Panc1 (cell line): Measurements from ENCODE around the gene NKX6-2.

ENCODE experiments used
- POLR2AphosphoS5 ChIP-seq: IDR thresholded peaks from 2 replicates; pipeline ENCODE4 v1.6.1; 2012; ENCODE audit warnings: mild to moderate bottlenecking, low read depth, low read length, moderate library complexity
- TF ChIP-seq, protein P1 (sequence below): fragments of 450-650 bp; IDR thresholded peaks from 2 replicates; pipeline ENCODE4 v1.5.1; 2017; ENCODE audit warnings: mild to moderate bottlenecking
- TF ChIP-seq, protein P2 (sequence below), 2 experiments: IDR thresholded peaks; 2 replicates each; pipeline ENCODE4 v1.6.1; 2011 to 2012; ENCODE audit warnings: low read depth in 2 of 2, control low read depth in 1 of 2, low read length in 1 of 2, mild to moderate bottlenecking in 1 of 2, moderate library complexity in 1 of 2; ENCODE audit not compliant: insufficient read depth in 1 of 2

DNA sequence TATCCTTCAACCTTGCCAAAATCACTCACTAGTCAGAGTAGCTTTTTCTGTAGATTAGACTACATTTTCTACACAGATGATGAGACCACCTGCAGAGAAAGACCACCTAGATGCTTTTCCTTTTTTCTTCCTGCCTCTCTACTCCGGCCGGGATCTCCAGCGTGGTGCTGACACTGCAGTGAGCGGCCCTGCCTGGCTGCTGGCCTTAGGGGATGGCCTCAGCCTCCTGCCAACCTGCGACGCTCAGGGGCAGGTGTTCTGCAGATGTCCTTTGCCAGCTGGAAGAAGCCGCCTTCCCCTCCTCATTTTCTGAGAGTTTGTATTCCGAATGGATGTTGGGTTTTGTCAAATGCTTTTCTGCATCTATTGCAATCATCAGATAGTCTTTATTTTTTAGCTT lies 43.5 kb upstream of the NKX6-2 start:
- TF ChIP-seq, protein P1, sequence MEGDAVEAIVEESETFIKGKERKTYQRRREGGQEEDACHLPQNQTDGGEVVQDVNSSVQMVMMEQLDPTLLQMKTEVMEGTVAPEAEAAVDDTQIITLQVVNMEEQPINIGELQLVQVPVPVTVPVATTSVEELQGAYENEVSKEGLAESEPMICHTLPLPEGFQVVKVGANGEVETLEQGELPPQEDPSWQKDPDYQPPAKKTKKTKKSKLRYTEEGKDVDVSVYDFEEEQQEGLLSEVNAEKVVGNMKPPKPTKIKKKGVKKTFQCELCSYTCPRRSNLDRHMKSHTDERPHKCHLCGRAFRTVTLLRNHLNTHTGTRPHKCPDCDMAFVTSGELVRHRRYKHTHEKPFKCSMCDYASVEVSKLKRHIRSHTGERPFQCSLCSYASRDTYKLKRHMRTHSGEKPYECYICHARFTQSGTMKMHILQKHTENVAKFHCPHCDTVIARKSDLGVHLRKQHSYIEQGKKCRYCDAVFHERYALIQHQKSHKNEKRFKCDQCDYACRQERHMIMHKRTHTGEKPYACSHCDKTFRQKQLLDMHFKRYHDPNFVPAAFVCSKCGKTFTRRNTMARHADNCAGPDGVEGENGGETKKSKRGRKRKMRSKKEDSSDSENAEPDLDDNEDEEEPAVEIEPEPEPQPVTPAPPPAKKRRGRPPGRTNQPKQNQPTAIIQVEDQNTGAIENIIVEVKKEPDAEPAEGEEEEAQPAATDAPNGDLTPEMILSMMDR: no peak
- TF ChIP-seq, protein P2, sequence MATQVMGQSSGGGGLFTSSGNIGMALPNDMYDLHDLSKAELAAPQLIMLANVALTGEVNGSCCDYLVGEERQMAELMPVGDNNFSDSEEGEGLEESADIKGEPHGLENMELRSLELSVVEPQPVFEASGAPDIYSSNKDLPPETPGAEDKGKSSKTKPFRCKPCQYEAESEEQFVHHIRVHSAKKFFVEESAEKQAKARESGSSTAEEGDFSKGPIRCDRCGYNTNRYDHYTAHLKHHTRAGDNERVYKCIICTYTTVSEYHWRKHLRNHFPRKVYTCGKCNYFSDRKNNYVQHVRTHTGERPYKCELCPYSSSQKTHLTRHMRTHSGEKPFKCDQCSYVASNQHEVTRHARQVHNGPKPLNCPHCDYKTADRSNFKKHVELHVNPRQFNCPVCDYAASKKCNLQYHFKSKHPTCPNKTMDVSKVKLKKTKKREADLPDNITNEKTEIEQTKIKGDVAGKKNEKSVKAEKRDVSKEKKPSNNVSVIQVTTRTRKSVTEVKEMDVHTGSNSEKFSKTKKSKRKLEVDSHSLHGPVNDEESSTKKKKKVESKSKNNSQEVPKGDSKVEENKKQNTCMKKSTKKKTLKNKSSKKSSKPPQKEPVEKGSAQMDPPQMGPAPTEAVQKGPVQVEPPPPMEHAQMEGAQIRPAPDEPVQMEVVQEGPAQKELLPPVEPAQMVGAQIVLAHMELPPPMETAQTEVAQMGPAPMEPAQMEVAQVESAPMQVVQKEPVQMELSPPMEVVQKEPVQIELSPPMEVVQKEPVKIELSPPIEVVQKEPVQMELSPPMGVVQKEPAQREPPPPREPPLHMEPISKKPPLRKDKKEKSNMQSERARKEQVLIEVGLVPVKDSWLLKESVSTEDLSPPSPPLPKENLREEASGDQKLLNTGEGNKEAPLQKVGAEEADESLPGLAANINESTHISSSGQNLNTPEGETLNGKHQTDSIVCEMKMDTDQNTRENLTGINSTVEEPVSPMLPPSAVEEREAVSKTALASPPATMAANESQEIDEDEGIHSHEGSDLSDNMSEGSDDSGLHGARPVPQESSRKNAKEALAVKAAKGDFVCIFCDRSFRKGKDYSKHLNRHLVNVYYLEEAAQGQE (IDR thresholded peaks at IDR 0.05; ENCODE audit: insufficient read depth in 1 of 2, low read depth in 2 of 2, low read length in 1 of 2): no peak
- no peak for TF ChIP-seq POLR2AphosphoS5
